Hippocampal formation (tissue), 2 donors: Measurements from ENCODE around the gene ATP4B.

ENCODE experiments used
- DNase-seq, 2 donors: peaks; one replicate each; lab custom pipeline; 2025; lab: John Stamatoyannopoulos, UW

ATP4B gene

DNA sequence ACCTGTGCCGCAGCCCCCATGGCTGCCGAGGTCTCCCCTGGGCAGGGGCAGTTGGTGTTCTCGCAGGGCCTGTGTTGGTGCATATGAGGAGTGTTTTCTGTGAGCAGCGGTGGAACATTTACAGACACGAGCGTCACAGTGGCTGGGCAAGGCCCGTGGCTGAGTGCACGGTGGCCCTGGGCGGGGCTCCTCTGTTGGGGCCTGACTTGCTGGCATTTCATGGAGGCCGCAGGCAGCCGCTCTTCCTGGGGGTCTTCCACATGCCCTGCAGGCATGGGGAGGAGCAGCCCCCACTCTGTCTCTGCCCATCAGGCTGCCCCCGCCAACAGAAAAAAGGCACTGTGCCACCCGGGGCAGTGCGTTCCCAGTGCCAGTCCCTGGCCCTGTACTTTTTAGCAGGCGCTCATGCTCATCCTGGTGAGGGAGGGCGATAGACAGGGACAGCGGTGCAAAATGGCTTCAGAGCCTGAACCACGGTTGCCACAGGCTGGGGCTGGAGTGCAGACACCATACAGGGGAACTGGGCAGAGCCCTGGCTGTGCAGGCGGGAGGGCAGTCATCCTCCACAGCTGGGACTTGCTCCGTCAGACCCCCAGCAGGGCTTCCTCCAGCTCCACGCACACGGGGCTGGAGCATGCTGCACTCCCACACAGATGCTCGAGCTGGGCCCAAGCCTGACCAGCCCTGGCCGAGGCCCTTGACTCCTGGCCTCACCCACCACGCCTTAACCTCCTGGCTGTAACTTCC is 49.9 kb downstream of the ATP4B start:
- DNase-seq: no peak

DNA sequence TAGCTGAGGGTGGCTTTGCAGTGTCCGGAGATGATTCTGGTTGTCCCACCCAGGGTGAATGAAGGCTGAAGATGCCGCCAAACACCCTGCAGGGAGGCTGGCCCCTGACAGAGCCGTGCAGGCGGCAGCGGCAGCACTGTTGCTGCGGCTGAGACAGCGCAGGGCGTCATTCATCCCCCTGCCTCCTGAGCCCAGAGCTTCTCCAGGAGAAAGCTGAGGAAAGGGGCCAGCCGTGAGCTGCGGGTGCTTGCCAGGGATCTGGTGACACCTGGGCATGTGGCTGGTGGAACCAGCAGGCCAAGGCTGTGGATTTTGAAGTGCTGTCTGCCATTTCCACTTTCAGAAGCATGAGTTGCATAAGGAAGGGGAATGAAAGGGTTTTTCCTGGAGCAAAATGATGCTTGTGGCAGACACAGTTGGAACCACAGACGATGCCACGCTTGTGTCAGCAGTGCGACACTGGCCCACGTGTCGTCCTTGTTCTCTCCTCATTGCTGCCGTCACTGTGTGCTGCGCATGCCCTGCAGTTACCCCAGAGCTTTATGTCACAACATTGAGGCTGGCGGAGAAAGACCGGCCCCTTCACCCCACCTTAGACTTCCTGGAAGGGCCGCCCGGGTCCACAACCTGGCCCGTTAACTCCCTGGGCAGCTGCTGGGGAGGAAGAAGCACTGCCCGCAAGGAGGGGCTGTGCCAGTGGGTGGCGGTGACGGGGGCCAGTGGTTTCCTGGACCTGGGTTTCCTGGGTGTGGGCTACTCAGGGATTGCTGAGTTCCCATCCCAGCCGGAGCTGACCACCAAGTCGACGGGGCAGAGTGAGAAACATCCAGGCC is 50.7 kb downstream of the ATP4B start:
- no peak for DNase-seq

DNA sequence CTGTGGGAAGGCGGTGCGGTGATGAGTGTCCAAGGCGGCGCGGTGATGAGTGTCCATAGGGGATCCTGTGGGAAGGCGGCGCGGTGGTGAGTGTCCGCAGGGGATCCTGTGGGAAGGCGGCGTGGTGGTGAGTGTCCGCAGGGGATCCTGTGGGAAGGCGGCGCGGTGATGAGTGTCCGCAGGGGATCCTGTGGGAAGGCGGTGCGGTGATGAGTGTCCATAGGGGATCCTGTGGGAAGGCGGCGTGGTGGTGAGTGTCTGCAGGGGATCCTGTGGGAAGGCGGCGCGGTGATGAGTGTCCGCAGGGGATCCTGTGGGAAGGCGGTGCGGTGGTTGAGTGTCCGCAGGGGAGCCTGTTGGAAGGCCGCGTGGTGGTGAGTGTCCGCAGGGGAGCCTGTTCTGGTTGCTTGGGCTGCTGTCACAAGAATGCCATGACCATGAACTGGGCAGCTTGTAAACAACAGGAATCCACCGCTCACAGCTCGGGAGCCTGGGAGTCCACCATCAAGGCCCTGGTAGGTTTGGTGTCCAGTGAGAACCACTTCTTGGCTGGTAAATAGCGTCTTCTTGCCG is 52.0 kb downstream of the ATP4B start:
- DNase-seq: no peak

GRCh38 chr13:113605461-113605860 is 52.5 kb downstream of the ATP4B start:
- DNase-seq: no peak

DNA sequence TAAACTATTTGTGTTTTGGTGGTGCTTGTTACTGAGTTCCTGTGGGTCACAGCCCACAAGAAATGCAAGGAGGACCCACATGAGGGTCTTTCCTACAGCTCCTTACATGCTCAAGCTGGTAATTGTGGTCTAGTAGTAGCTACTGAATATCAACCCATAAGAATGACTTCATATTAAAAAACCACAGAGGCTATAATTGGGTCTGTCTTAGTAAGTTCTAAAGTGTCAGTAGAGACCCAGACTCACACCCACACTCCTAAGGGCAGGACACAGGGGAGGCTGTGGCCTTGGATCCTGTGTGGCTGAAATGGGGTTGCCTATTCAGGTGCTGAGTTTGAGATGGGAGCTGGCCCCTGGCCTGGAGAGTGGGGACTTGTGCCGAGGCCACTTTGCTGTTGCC is 53.8 kb downstream of the ATP4B start:
- no peak for DNase-seq

DNA sequence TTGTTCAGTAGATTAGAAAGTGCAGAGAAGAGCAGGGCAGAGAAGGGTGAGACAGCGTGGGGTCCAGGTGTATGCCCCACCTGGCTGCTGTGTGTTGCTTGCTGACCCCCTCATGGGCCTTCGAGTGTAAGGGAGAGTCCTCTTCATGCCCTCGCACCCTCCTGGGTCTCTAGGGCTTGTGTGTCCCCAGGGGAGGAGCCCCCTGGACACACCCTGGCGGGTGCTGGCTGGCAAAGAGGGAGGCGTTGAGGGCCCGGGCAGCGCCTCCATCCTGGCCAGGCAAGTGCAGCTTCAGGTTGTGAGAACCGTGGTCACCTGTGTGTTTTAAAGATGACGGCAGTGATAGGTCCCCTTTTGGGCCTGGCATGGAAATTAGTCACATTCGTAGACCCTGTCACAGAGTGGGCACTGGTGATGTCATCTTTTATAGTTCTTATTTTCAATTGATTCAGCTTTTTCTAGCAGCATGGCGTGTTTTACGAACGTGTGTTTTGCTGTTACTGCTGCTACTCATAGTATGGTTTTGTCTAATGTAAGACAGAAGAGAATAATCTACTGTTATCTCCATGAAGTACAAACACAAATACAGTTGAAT is 54.8 kb downstream of the ATP4B start:
- no peak for DNase-seq

DNA sequence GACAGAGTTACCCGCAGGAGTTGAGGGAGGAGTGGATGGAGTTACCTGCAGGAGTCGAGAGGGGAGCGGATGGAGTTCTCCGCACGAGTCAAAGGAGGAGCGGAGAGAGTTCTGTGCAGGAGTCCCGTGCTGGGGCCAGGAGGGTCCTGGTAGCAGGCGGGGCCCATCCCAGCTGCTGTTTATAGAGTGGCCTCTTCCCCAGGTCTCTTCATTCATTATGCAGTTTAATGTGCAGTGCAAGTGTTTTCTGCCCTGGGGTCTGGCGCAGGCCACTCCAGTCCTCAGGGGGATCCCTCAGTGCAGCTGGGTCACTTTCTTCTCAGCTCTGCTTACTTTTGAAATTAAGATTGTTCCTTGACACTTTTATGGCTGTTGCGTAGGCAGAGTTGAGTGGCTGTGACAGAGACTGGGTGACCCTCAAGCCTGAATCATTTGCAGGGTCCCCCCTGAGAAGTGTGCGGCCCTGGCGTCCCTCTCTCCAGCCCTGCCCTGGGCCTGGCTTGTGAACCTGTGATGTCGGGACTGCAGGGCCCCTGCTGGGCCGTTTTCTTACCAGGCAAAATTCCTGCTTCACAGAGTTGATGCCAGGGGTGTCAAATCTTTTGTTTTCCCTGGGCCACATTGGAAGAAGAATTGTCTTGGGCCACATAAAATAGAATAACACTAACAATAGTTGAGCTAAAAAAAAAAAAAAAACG is 55.6 kb downstream of the ATP4B start:
- DNase-seq: no peak

GRCh38 chr13:113601166-113602070 is 56.6 kb downstream of the ATP4B start:
- DNase-seq: no peak

- no peak for DNase-seq
Observed at GRCh38 chr13:113599391-113599790, 58.6 kb downstream of the ATP4B start.
